ENCODE results near the gene USP48.

USP48 gene

GRCh38 chr1:21707086-21707840, 75.7 kb downstream of the USP48 start:
- Histone ChIP-seq H3K9me3 (ENCODE audit: insufficient read depth, low read length) (no peaks in the 10 kb centered on the region), H3K4me2 (ENCODE audit: low read length) (no peak overlapping the region), H3K27ac (ENCODE audit: low read length) (no peak overlapping the region), H2AFZ (ENCODE audit: low read depth, low read length) (no peak overlapping the region), H3K27me3 (ENCODE audit: low read depth, low read length) (no peaks in the 10 kb centered on the region), H3K36me3 (replicated peaks; ENCODE audit: low read depth, low read length) (peaks cover 25% of the 10 kb centered on the region), H4K20me1 (ENCODE audit: insufficient read depth, low read length) (no peaks in the 10 kb centered on the region), H3K4me3 (ENCODE audit: low read length) (no peak overlapping the region), H3K79me2 (ENCODE audit: low read length) (no peaks in the 10 kb centered on the region), H3K9ac (ENCODE audit: low read length) (no peak overlapping the region), H3K4me1 (ENCODE audit: low read length) (no peaks in the 10 kb centered on the region)
- TF ChIP-seq EZH2phosphoT487 (IDR thresholded peaks at IDR 0.05; ENCODE audit: low read depth) (no peak), CTCF (IDR thresholded peaks at IDR 0.05; ENCODE audit: low read depth, low read length) (no peak)

DNA sequence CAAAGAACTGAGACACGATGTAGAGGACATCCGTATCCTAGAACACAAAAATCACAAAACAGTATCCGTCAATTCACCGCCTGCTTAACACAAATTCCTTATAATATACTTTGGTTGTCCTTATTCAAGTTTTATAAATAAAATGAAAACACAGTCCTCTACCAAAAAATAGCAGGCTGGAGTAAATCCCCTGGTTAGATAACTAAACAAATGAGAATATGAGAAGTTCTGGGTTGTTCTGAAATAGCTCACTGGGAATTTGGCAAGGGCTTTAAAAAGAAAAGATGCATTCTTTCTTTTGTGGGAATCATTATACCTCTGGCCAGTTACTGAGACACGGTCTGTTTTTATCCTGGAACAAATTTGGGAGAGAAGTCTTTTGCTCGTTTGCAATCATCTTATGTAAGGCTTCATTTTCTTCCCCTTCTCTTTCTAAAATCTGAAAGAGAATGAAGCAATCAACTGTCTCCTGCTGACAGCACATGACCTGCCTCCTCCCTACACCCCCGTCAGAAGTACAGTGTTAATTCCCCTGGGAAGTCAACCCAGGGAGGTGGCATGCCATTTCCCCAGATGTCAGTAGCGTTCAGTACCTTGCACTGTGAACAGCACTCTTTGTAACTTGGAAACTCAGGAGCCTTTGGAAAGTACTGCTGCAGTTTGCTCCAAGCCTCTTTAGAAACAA, 76.7 kb downstream of the USP48 start:
- Histone ChIP-seq H3K27me3 (ENCODE audit: low read depth, low read length) (no peaks in the 10 kb centered on the region), H3K4me1 (ENCODE audit: low read length) (no peaks in the 10 kb centered on the region), H3K9ac (ENCODE audit: low read length) (no peak overlapping the region), H3K4me3 (ENCODE audit: low read length) (no peak overlapping the region), H3K79me2 (ENCODE audit: low read length) (no peaks in the 10 kb centered on the region), H2AFZ (ENCODE audit: low read depth, low read length) (no peak overlapping the region), H3K27ac (ENCODE audit: low read length) (no peak overlapping the region), H4K20me1 (ENCODE audit: insufficient read depth, low read length) (no peaks in the 10 kb centered on the region), H3K9me3 (ENCODE audit: insufficient read depth, low read length) (no peaks in the 10 kb centered on the region), H3K36me3 (replicated peaks; ENCODE audit: low read depth, low read length) (peaks cover 28% of the 10 kb centered on the region), H3K4me2 (ENCODE audit: low read length) (no peak overlapping the region)
- TF ChIP-seq CTCF (IDR thresholded peaks at IDR 0.05; ENCODE audit: low read depth, low read length) (no peak), EZH2phosphoT487 (IDR thresholded peaks at IDR 0.05; ENCODE audit: low read depth) (no peak)

- Histone ChIP-seq H3K27ac (ENCODE audit: low read length) (no peak overlapping the region), H2AFZ (ENCODE audit: low read depth, low read length) (no peak overlapping the region), H3K79me2 (ENCODE audit: low read length) (no peaks in the 10 kb centered on the region), H4K20me1 (ENCODE audit: insufficient read depth, low read length) (no peaks in the 10 kb centered on the region), H3K4me1 (ENCODE audit: low read length) (no peaks in the 10 kb centered on the region), H3K9me3 (ENCODE audit: insufficient read depth, low read length) (no peaks in the 10 kb centered on the region), H3K9ac (ENCODE audit: low read length) (no peak overlapping the region), H3K27me3 (ENCODE audit: low read depth, low read length) (no peaks in the 10 kb centered on the region), H3K36me3 (replicated peaks; ENCODE audit: low read depth, low read length) (peaks cover 29% of the 10 kb centered on the region), H3K4me2 (ENCODE audit: low read length) (no peak overlapping the region), H3K4me3 (ENCODE audit: low read length) (no peak overlapping the region)
- no peak for TF ChIP-seq EZH2phosphoT487 (IDR thresholded peaks at IDR 0.05; ENCODE audit: low read depth)
- TF ChIP-seq CTCF (IDR thresholded peaks at IDR 0.05; ENCODE audit: low read depth, low read length) = no peak
Measured at GRCh38 chr1:21705303-21705980, 77.5 kb downstream of the USP48 start.

DNA sequence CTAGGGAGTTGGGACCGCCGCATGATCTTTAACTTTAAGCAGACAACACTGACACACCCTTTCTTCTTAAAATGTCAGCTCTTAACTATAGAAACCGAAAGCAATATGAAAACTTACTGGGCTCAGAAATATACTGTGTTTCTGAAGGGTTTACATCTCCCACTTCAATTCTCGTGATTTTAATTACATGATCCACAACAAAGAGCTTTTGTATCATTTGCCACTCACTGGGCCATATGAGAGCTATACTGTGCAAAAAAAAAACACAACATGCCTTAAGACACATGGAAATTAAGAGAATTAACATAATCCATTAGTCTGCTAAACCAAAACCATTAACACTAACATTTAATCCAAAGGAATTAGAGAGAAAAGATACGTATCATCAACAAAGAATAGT, 78.8 kb downstream of the USP48 start:
- TF ChIP-seq EZH2phosphoT487 (IDR thresholded peaks at IDR 0.05; ENCODE audit: low read depth) = no peak
- no peak for TF ChIP-seq CTCF (IDR thresholded peaks at IDR 0.05; ENCODE audit: low read depth, low read length)
- no peaks in the 10 kb centered on the region for H4K20me1 ChIP-seq (ENCODE audit: insufficient read depth, low read length)
- no peaks in the 10 kb centered on the region for H3K27me3 ChIP-seq (ENCODE audit: low read depth, low read length)
- H3K79me2 ChIP-seq (ENCODE audit: low read length) = no peaks in the 10 kb centered on the region
- H3K27ac ChIP-seq (ENCODE audit: low read length) = no peak overlapping the region
- no peak overlapping the region for H2AFZ ChIP-seq (ENCODE audit: low read depth, low read length)
- H3K9ac ChIP-seq (ENCODE audit: low read length) = no peak overlapping the region
- no peaks in the 10 kb centered on the region for H3K4me1 ChIP-seq (ENCODE audit: low read length)
- peaks cover 35% of the 10 kb centered on the region for H3K36me3 ChIP-seq (replicated peaks; ENCODE audit: low read depth, low read length)
- H3K9me3 ChIP-seq (ENCODE audit: insufficient read depth, low read length) = no peaks in the 10 kb centered on the region
- H3K4me3 ChIP-seq (ENCODE audit: low read length) = no peak overlapping the region
- no peak overlapping the region for H3K4me2 ChIP-seq (ENCODE audit: low read length)
